A549 (cell line): Measurements from ENCODE around the gene SAMD10. TPM values are rescaled to one million over a fixed set of nuclear protein-coding genes. Genes with fewer than 3 reads are reported as not detected.

Source experiments
- ATAC-seq, 2 experiments: fragments of 200-7000 bp in 1 of 2; fragments of >200 bp in 1 of 2; cut with Nextera tagmentation in 1 of 2; cut with Tn5 transposase in 1 of 2; 3 replicates each; pipeline versions ENCODE4 v1.8.0 to v1.9.1; 2018 to 2020; ENCODE audit warnings: mild to moderate bottlenecking in 1 of 2, moderate library complexity in 1 of 2
- CTCF ChIA-PET: fragments of 300-600 bp; sonication (Branson Sonifier 250); formaldehyde crosslinking; extraction: SDS; loops from one replicate; lab custom pipeline; 2021; ENCODE audit warnings: antibody characterized with exemption, inconsistent platforms; lab: Yijun Ruan, JAX
- POLR2A ChIA-PET: fragments of 350-600 bp; formaldehyde crosslinking; extraction: SDS; loops from one replicate; lab custom pipeline; 2021; ENCODE audit warnings: antibody characterized with exemption, inconsistent platforms; lab: Yijun Ruan, JAX
- DNase-seq, 2 experiments: peaks; one replicate each; pipeline versions ENCODE4 v3.0.0 to v3.0.0-alpha.2; 2011 to 2016; ENCODE audit warnings: low read depth in 1 of 2, low spot score in 1 of 2
- FAIRE-seq: peaks from 2 replicates; lab custom pipeline; 2011; peaks lifted over from hg19 to GRCh38; lab: Jason Lieb, UNC
- H3K27ac ChIP-seq, 2 experiments: fragments of >200 bp; sonication (Bioruptor Twin); formaldehyde crosslinking; 3 replicates each; pipeline ENCODE4 v1.5.1; 2016 to 2017
- H3K4me1 ChIP-seq: fragments of >200 bp; sonication (Bioruptor Twin); formaldehyde crosslinking; 3 replicates; pipeline ENCODE4 v1.6.1; 2016
- H3K4me2 ChIP-seq: fragments of >200 bp; sonication (Bioruptor Twin); formaldehyde crosslinking; 3 replicates; pipeline ENCODE4 v1.6.1; 2016
- H3K4me3 ChIP-seq: fragments of >200 bp; sonication (Bioruptor Twin); formaldehyde crosslinking; 3 replicates; pipeline ENCODE4 v1.5.1; 2016
- H3K9me3 ChIP-seq: fragments of >200 bp; sonication (Bioruptor Twin); formaldehyde crosslinking; 3 replicates; pipeline ENCODE4 v1.6.1; 2016
- JUN ChIP-seq, 2 experiments: fragments of >200 bp; sonication (Bioruptor Twin); formaldehyde crosslinking; IDR thresholded peaks; 2 replicates in 1 of 2; 3 replicates in 1 of 2; pipeline ENCODE4 v1.6.1; 2016 to 2017
- POLR2AphosphoS2 ChIP-seq: conservative IDR thresholded peaks from 2 replicates; pipeline ENCODE4 v1.6.1; 2012; ENCODE audit warnings: low read length, improper control_type of control experiment, inconsistent platforms
- ZNF302 ChIP-seq: fragments of 250-450 bp; sonication (Bioruptor Pico); IDR thresholded peaks from 2 replicates; pipeline ENCODE4 v1.9.0; 2021; ENCODE audit warnings: inconsistent platforms, mild to moderate bottlenecking, moderate library complexity
- WGBS: methylation state at CpG from one replicate; pipeline ENCODE4 v1.1.6; 2017; ENCODE audit errors: missing lambda C conversion rate; 5-methylcytosine and 5-hydroxymethylcytosine counted together
- polyA plus RNA-seq, 4 experiments: library from polyadenylated mRNA; depleted of rRNA in 3 of 4; stranded (reverse); fragments of >200 nt; fragmentation: RNase III in 1 of 4; extraction: RNeasy Plus Mini Kit Qiagen cat#74134 plus additional on column Dnase treatment in 1 of 4; gene quantifications; 2 replicates in 3 of 4; 3 replicates in 1 of 4; pipeline ENCODE4 v1.2.3, GENCODE V29; 2011 to 2017
- small RNA-seq, 6 experiments: library from RNA; depleted of rRNA; stranded (forward); fragments of <200 nt; gene quantifications; one replicate each; pipeline ENCODE3, GENCODE V24; 2012

Gene SAMD10
- polyA plus RNA-seq, 2 of the 4 experiments (the other 2 are of a cell fraction), result not detected

GRCh38 chr20:63926298-63926697 is 53.1 kb downstream of the SAMD10 start:
- ChIA-PET POLR2A (no interaction called here), CTCF (interaction anchor here (1.5 kb wide), 1 partner anchor 10 kb away, joined by 5 read pairs; no protein-coding TSS in a partner anchor)
- TF ChIP-seq POLR2AphosphoS2, result no peak
- 91% methylated on average over 8 of the region's 8 CpGs for WGBS
- no peak for FAIRE-seq
- ATAC-seq, result no peak
- Histone ChIP-seq H3K9me3 (no peaks in the 10 kb centered on the region), H3K4me1 (no peaks in the 10 kb centered on the region), H3K4me2 (no peak overlapping the region), H3K4me3 (no peak overlapping the region), H3K27ac (no peak overlapping the region)
- DNase-seq, result no peak

- CTCF ChIA-PET, result interaction anchor here (0.6 kb wide), 1 partner anchor 135 kb away, joined by 3 read pairs; no protein-coding TSS in a partner anchor
- POLR2A ChIA-PET, result interaction anchor here (0.8 kb wide), 1 partner anchor 59 kb away, joined by 3 read pairs; the partner anchor contains the start of gene TPD52L2
- no peak for FAIRE-seq
- TF ChIP-seq JUN (IDR thresholded peaks at IDR 0.05), result no peak
- no peak for TF ChIP-seq ZNF302 (CRISPR knock-in tag)
- TF ChIP-seq, all 56 proteins: peak for 0
- Histone ChIP-seq H3K9me3 (no peaks in the 10 kb centered on the region), H3K27ac (no peak overlapping the region), H3K4me2 (no peak overlapping the region), H3K4me1 (no peaks in the 10 kb centered on the region), H3K4me3 (no peak overlapping the region)
- WGBS, result 87% methylated on average over 9 of the region's 9 CpGs
- ATAC-seq (no peak; a peak in 1 of 6 replicates), DNase-seq (no peak)
These were observed 55.2 kb downstream of the SAMD10 start for GRCh38 chr20:63924241-63924640.

Small RNA genes within 50 kb of the gene (small RNA-seq; reads per million reads assigned to genes)
- 0 reads per million in 6 experiments for gene MIR647

Other genes with a start within 250 kb of the SAMD10 start
- 2.5 and 2.8 TPM in 2 replicates for gene LIME1, start 243.0 kb downstream of the SAMD10 start, polyA plus RNA-seq (2011; rRNA removed)
- gene LIME1, start 243.0 kb downstream of the SAMD10 start, polyA plus RNA-seq (2017; fragmentation: RNase III; extraction: RNeasy Plus Mini Kit Qiagen cat#74134 plus additional on column Dnase treatment), result 5.9 to 7.2 TPM (median 6.5 TPM) in 3 replicates
- 22.5 and 28.1 TPM in 2 replicates for gene SLC2A4RG, start 239.9 kb downstream of the SAMD10 start, polyA plus RNA-seq (2011; rRNA removed)
- gene SLC2A4RG, start 239.9 kb downstream of the SAMD10 start, polyA plus RNA-seq (2017; fragmentation: RNase III; extraction: RNeasy Plus Mini Kit Qiagen cat#74134 plus additional on column Dnase treatment), result 59.6 to 64.7 TPM (median 64.6 TPM) in 3 replicates
- 0.17 and 0.26 TPM in 2 replicates for gene ZBTB46, start 148.4 kb downstream of the SAMD10 start, polyA plus RNA-seq (2011; rRNA removed)
- 0.32 to 0.43 TPM (median 0.42 TPM) in 3 replicates for gene ZBTB46, start 148.4 kb downstream of the SAMD10 start, polyA plus RNA-seq (2017; fragmentation: RNase III; extraction: RNeasy Plus Mini Kit Qiagen cat#74134 plus additional on column Dnase treatment)
- gene ABHD16B, start 118.1 kb downstream of the SAMD10 start, polyA plus RNA-seq (2011; rRNA removed), result not detected in 2 replicates
- not detected in 3 replicates for gene ABHD16B, start 118.1 kb downstream of the SAMD10 start, polyA plus RNA-seq (2017; fragmentation: RNase III; extraction: RNeasy Plus Mini Kit Qiagen cat#74134 plus additional on column Dnase treatment)
- 86.3 and 93.9 TPM in 2 replicates for gene TPD52L2, start 114.4 kb downstream of the SAMD10 start, polyA plus RNA-seq (2011; rRNA removed)
- gene TPD52L2, start 114.4 kb downstream of the SAMD10 start, polyA plus RNA-seq (2017; fragmentation: RNase III; extraction: RNeasy Plus Mini Kit Qiagen cat#74134 plus additional on column Dnase treatment), result 94.1 to 102 TPM (median 99.0 TPM) in 3 replicates
- gene DNAJC5, start 84.5 kb downstream of the SAMD10 start, polyA plus RNA-seq (2011; rRNA removed), result 20.3 and 20.4 TPM in 2 replicates
- 21.7 to 23.2 TPM (median 23.2 TPM) in 3 replicates for gene DNAJC5, start 84.5 kb downstream of the SAMD10 start, polyA plus RNA-seq (2017; fragmentation: RNase III; extraction: RNeasy Plus Mini Kit Qiagen cat#74134 plus additional on column Dnase treatment)
- gene UCKL1, start 23.2 kb downstream of the SAMD10 start, polyA plus RNA-seq (2011; rRNA removed), result 19.1 and 21.6 TPM in 2 replicates
- 30.4 to 32.5 TPM (median 31.8 TPM) in 3 replicates for gene UCKL1, start 23.2 kb downstream of the SAMD10 start, polyA plus RNA-seq (2017; fragmentation: RNase III; extraction: RNeasy Plus Mini Kit Qiagen cat#74134 plus additional on column Dnase treatment)
- 2.1 and 3.2 TPM in 2 replicates for gene ZNF512B, start 9.7 kb downstream of the SAMD10 start, polyA plus RNA-seq (2011; rRNA removed)
- 14.4 to 17.6 TPM (median 16.8 TPM) in 3 replicates for gene ZNF512B, start 9.7 kb downstream of the SAMD10 start, polyA plus RNA-seq (2017; fragmentation: RNase III; extraction: RNeasy Plus Mini Kit Qiagen cat#74134 plus additional on column Dnase treatment)
- gene PRPF6, start 1.5 kb upstream of the SAMD10 start, polyA plus RNA-seq (2011; rRNA removed), result 42.8 and 47.5 TPM in 2 replicates
- 47.2 to 48.9 TPM (median 48.7 TPM) in 3 replicates for gene PRPF6, start 1.5 kb upstream of the SAMD10 start, polyA plus RNA-seq (2017; fragmentation: RNase III; extraction: RNeasy Plus Mini Kit Qiagen cat#74134 plus additional on column Dnase treatment)
- gene C20orf204, start 56.5 kb upstream of the SAMD10 start, polyA plus RNA-seq (2011; rRNA removed), result 0.13 and 0.21 TPM in 2 replicates
- gene C20orf204, start 56.5 kb upstream of the SAMD10 start, polyA plus RNA-seq (2017; fragmentation: RNase III; extraction: RNeasy Plus Mini Kit Qiagen cat#74134 plus additional on column Dnase treatment), result 0.49 to 0.69 TPM (median 0.59 TPM) in 3 replicates
- gene SOX18, start 70.0 kb upstream of the SAMD10 start, polyA plus RNA-seq (2011; rRNA removed), result 0.13 and 0.19 TPM in 2 replicates
- 0.92 to 1.4 TPM (median 1.3 TPM) in 3 replicates for gene SOX18, start 70.0 kb upstream of the SAMD10 start, polyA plus RNA-seq (2017; fragmentation: RNase III; extraction: RNeasy Plus Mini Kit Qiagen cat#74134 plus additional on column Dnase treatment)
- 11.2 and 13.3 TPM in 2 replicates for gene TCEA2, start 83.6 kb upstream of the SAMD10 start, polyA plus RNA-seq (2011; rRNA removed)
- gene TCEA2, start 83.6 kb upstream of the SAMD10 start, polyA plus RNA-seq (2017; fragmentation: RNase III; extraction: RNeasy Plus Mini Kit Qiagen cat#74134 plus additional on column Dnase treatment), result 23.3 to 34.7 TPM (median 29.8 TPM) in 3 replicates
- 12.3 and 13.8 TPM in 2 replicates for gene RGS19, start 99.9 kb upstream of the SAMD10 start, polyA plus RNA-seq (2011; rRNA removed)
- 16.1 to 18.8 TPM (median 16.5 TPM) in 3 replicates for gene RGS19, start 99.9 kb upstream of the SAMD10 start, polyA plus RNA-seq (2017; fragmentation: RNase III; extraction: RNeasy Plus Mini Kit Qiagen cat#74134 plus additional on column Dnase treatment)
- 0.54 and 0.98 TPM in 2 replicates for gene OPRL1, start 100.4 kb upstream of the SAMD10 start, polyA plus RNA-seq (2011; rRNA removed)
- gene OPRL1, start 100.4 kb upstream of the SAMD10 start, polyA plus RNA-seq (2017; fragmentation: RNase III; extraction: RNeasy Plus Mini Kit Qiagen cat#74134 plus additional on column Dnase treatment), result 0.83 to 1.5 TPM (median 1.2 TPM) in 3 replicates
- 0.14 TPM in 1 of 2 replicates, not detected in the other for gene LKAAEAR1, start 104.8 kb upstream of the SAMD10 start, polyA plus RNA-seq (2011; rRNA removed)
- 0.49 to 0.60 TPM (median 0.56 TPM) in 3 replicates for gene LKAAEAR1, start 104.8 kb upstream of the SAMD10 start, polyA plus RNA-seq (2017; fragmentation: RNase III; extraction: RNeasy Plus Mini Kit Qiagen cat#74134 plus additional on column Dnase treatment)
- gene NPBWR2, start 127.9 kb upstream of the SAMD10 start, polyA plus RNA-seq (2011; rRNA removed), result not detected in 2 replicates
- not detected in 3 replicates for gene NPBWR2, start 127.9 kb upstream of the SAMD10 start, polyA plus RNA-seq (2017; fragmentation: RNase III; extraction: RNeasy Plus Mini Kit Qiagen cat#74134 plus additional on column Dnase treatment)
- 0.22 and 0.29 TPM in 2 replicates for gene MYT1, start 184.8 kb upstream of the SAMD10 start, polyA plus RNA-seq (2011; rRNA removed)
- gene MYT1, start 184.8 kb upstream of the SAMD10 start, polyA plus RNA-seq (2017; fragmentation: RNase III; extraction: RNeasy Plus Mini Kit Qiagen cat#74134 plus additional on column Dnase treatment), result 0.21 to 0.26 TPM (median 0.26 TPM) in 3 replicates